Prostate gland (tissue), 2 donors: ENCODE measurements around the gene FAM83G. TPM values are rescaled to one million over a fixed set of nuclear protein-coding genes. Genes with fewer than 3 reads are reported as not detected.

Experiments used
- DNase-seq: peaks from one replicate; pipeline ENCODE4 v3.0.0-alpha.2; 2019; ENCODE audit warnings: low spot score
- H3K27ac ChIP-seq, 2 donors: fragments of 200-600 bp; sonication (generic); 2 replicates each; pipeline ENCODE4 v1.5.1; 2017 to 2019
- H3K27me3 ChIP-seq: fragments of 200-600 bp; sonication (generic); replicated peaks from 2 replicates; pipeline ENCODE4 v1.5.1; 2019; ENCODE audit not compliant: insufficient read depth
- H3K36me3 ChIP-seq, 2 donors: fragments of 200-600 bp; sonication (generic); 1 replicate in 1 of 2; 2 replicates in 1 of 2; pipeline versions ENCODE4 v1.5.1 to v1.8.1; 2017 to 2019
- H3K4me1 ChIP-seq: fragments of 200-600 bp; sonication (generic); replicated peaks from 2 replicates; pipeline ENCODE4 v1.5.1; 2019
- H3K4me3 ChIP-seq, 2 donors: fragments of 200-600 bp; sonication (generic); 2 replicates each; pipeline ENCODE4 v1.5.1; 2017 to 2019
- H3K9me3 ChIP-seq: fragments of 200-600 bp; sonication (generic); 2 replicates; pipeline ENCODE4 v1.5.1; 2017
- CTCF ChIP-seq, 4 experiments: fragments of 200-600 bp in 2 of 4; fragments of 450-650 bp in 2 of 4; sonication (generic) in 2 of 4; IDR thresholded peaks; 1 replicate in 3 of 4; 2 replicates in 1 of 4; pipeline ENCODE4 v1.5.1; 2016 to 2019; ENCODE audit warnings: antibody characterized with exemption in 4 of 4, mild to moderate bottlenecking in 2 of 4, moderate library complexity in 2 of 4
- POLR2A ChIP-seq: fragments of 450-650 bp; IDR thresholded peaks from one replicate; pipeline ENCODE4 v1.6.1; 2016; ENCODE audit warnings: antibody characterized with exemption, mild to moderate bottlenecking
- POLR2AphosphoS5 ChIP-seq: sonication (generic); formaldehyde crosslinking; IDR thresholded peaks from one replicate; pipeline ENCODE4 v1.6.1; 2017; ENCODE audit warnings: antibody characterized with exemption
- WGBS: methylation state at CpG from one replicate; pipeline ENCODE4 v1.1.5; 2018; 5-methylcytosine and 5-hydroxymethylcytosine counted together
- intact Hi-C: fragments of 100-400 bp; cut with DNase I; formaldehyde crosslinking; loops from one replicate; pipeline ENCODE4 v1.14.2; 2022
- total RNA-seq, 2 donors: library from RNA; depleted of rRNA; stranded (reverse); fragments of >200 nt; gene quantifications; one replicate each; pipeline ENCODE4 v1.1.0, GENCODE V29; 2016

Gene FAM83G
- total RNA-seq, 2 donors from 2014 or later: 7.3 to 9.5 TPM

- 89% methylated on average over 12 of the region's 13 CpGs for WGBS
- no peaks in the 10 kb centered on the region for H3K27me3 ChIP-seq
- no peaks in the 10 kb centered on the region for H3K4me1 ChIP-seq
- DNase-seq: no peak
- H3K9me3 ChIP-seq: no peaks in the 10 kb centered on the region
- TF ChIP-seq POLR2A (no peak), CTCF (IDR thresholded peaks at IDR 0.05) (no peak), POLR2AphosphoS5 (no peak)
- intact Hi-C loops: no loop called here
- H3K36me3 ChIP-seq: no peaks in the 10 kb centered on the region
- peak overlapping the region; percentile 56 to 67 for H3K4me3 ChIP-seq
- peak overlapping the region; percentile 54 to 56 for H3K27ac ChIP-seq
Measured at GRCh38 chr17:19005137-19005773, 691 bp upstream of the FAM83G start.

GRCh38 chr17:19003543-19004420 is 782 bp downstream of the FAM83G start:
- Histone ChIP-seq H3K27ac (peak overlapping the region; percentile 66 to 71), H3K4me1 (no peaks in the 10 kb centered on the region), H3K27me3 (no peaks in the 10 kb centered on the region), H3K9me3 (no peaks in the 10 kb centered on the region), H3K4me3 (peak overlapping the region; percentile 56 to 67), H3K36me3 (no peaks in the 10 kb centered on the region)
- 32% methylated on average over 60 of the region's 73 CpGs for WGBS
- intact Hi-C loops: loop anchor here (5.0 kb wide), 1 partner anchor 41 kb away; no protein-coding TSS in a partner anchor
- no peak for TF ChIP-seq POLR2AphosphoS5
- TF ChIP-seq POLR2A: peak; percentile 24
- no peak for DNase-seq

- no peaks in the 10 kb centered on the region for H3K9me3 ChIP-seq
- no peak overlapping the region for H3K4me3 ChIP-seq
- no peaks in the 10 kb centered on the region for H3K36me3 ChIP-seq
- H3K27ac ChIP-seq: no peak overlapping the region
- WGBS: 89% methylated on average over 11 of the region's 11 CpGs
- intact Hi-C loops: loop anchor here (5.0 kb wide), 1 partner anchor 41 kb away; no protein-coding TSS in a partner anchor
- H3K27me3 ChIP-seq: no peaks in the 10 kb centered on the region
- no peak for DNase-seq
- TF ChIP-seq POLR2AphosphoS5: no peak
- no peak for TF ChIP-seq CTCF (IDR thresholded peaks at IDR 0.05)
- no peak for TF ChIP-seq POLR2A
- H3K4me1 ChIP-seq: no peaks in the 10 kb centered on the region
Measured at GRCh38 chr17:19002805-19003542, 1.6 kb downstream of the FAM83G start.

- Histone ChIP-seq H3K9me3 (no peaks in the 10 kb centered on the region), H3K27ac (no peak overlapping the region), H3K36me3 (no peaks in the 10 kb centered on the region), H3K27me3 (no peaks in the 10 kb centered on the region), H3K4me1 (no peaks in the 10 kb centered on the region), H3K4me3 (no peak overlapping the region)
- 87% methylated on average over 7 of the region's 7 CpGs for WGBS
- intact Hi-C loops: loop anchor here (5.0 kb wide), 1 partner anchor 40 kb away; no protein-coding TSS in a partner anchor
- no peak for DNase-seq
- TF ChIP-seq CTCF (IDR thresholded peaks at IDR 0.05) (no peak), POLR2AphosphoS5 (no peak), POLR2A (no peak)
Measured at GRCh38 chr17:19001907-19002590, 2.5 kb downstream of the FAM83G start.
